SK-N-SH treated with all-trans-retinoic acid at 6 μM for 48 hours (cell line): ENCODE measurements around the gene RFWD3.
A peak's percentile ranks its signal among the peaks of the same experiment; 100 is the strongest.

Source experiments
- ATAC-seq: fragments of 200-7000 bp; cut with Tn5 transposase; 3 replicates; pipeline ENCODE4 v1.9.1; 2020; ENCODE audit warnings: mild to moderate bottlenecking, moderate library complexity
- ARNTL ChIP-seq: fragments of 450-650 bp; formaldehyde crosslinking; IDR thresholded peaks from 2 replicates; pipeline ENCODE4 v1.5.0; 2020; ENCODE audit warnings: low read depth, mild to moderate bottlenecking, moderate library complexity, borderline replicate concordance
- BACH2 ChIP-seq: fragments of 250-450 bp; sonication (Bioruptor Pico); IDR thresholded peaks from 2 replicates; pipeline ENCODE4 v1.9.0; 2021; ENCODE audit warnings: mild to moderate bottlenecking, borderline replicate concordance
- CSDC2 ChIP-seq: fragments of 250-450 bp; sonication (Bioruptor Pico); IDR thresholded peaks from 2 replicates; pipeline ENCODE4 v1.5.0; 2020; ENCODE audit warnings: mild to moderate bottlenecking, moderate library complexity
- GLIS3 ChIP-seq: fragments of 250-450 bp; sonication (Bioruptor Pico); IDR thresholded peaks from 2 replicates; pipeline ENCODE4 v1.5.0; 2020; ENCODE audit warnings: mild to moderate bottlenecking, moderate library complexity
- ISL1 ChIP-seq: fragments of 250-450 bp; sonication (Bioruptor Pico); IDR thresholded peaks from 2 replicates; pipeline ENCODE4 v2.1.2; 2022; ENCODE audit warnings: mild to moderate bottlenecking, moderate library complexity
- PPARA ChIP-seq: fragments of 250-450 bp; sonication (Bioruptor Pico); IDR thresholded peaks from 2 replicates; pipeline ENCODE4 v1.5.0; 2020; ENCODE audit warnings: mild to moderate bottlenecking, borderline replicate concordance
- RARB ChIP-seq: fragments of 250-450 bp; sonication (Bioruptor Pico); IDR thresholded peaks from 2 replicates; pipeline ENCODE4 v1.8.0; 2021; ENCODE audit warnings: mild to moderate bottlenecking, moderate library complexity
- SNAI2 ChIP-seq: fragments of 250-450 bp; sonication (Bioruptor Pico); IDR thresholded peaks from 2 replicates; pipeline ENCODE4 v1.5.0; 2020; ENCODE audit warnings: mild to moderate bottlenecking, moderate library complexity
- TCF4 ChIP-seq: fragments of 250-450 bp; sonication (Bioruptor Pico); IDR thresholded peaks from 2 replicates; pipeline ENCODE4 v1.8.0; 2021; ENCODE audit warnings: mild to moderate bottlenecking, moderate library complexity, borderline replicate concordance
- ZC3H10 ChIP-seq: fragments of 250-450 bp; sonication (Bioruptor Pico); IDR thresholded peaks from 2 replicates; pipeline ENCODE4 v1.5.1; 2021; ENCODE audit warnings: mild to moderate bottlenecking, moderate library complexity
- ZFP3 ChIP-seq: fragments of 250-450 bp; sonication (Bioruptor Pico); IDR thresholded peaks from 2 replicates; pipeline ENCODE4 v1.5.0; 2020; ENCODE audit warnings: mild to moderate bottlenecking, moderate library complexity
- ZFP30 ChIP-seq: fragments of 450-650 bp; formaldehyde crosslinking; IDR thresholded peaks from 2 replicates; pipeline ENCODE4 v1.5.0; 2022; ENCODE audit warnings: mild to moderate bottlenecking, moderate library complexity
- ZNF565 ChIP-seq: fragments of 450-650 bp; formaldehyde crosslinking; conservative IDR thresholded peaks from 2 replicates; pipeline ENCODE4 v1.5.0; 2020; ENCODE audit warnings: low read depth, mild to moderate bottlenecking, moderate library complexity
- ZNF70 ChIP-seq: fragments of 450-650 bp; formaldehyde crosslinking; IDR thresholded peaks from 2 replicates; pipeline ENCODE4 v1.5.0; 2020; ENCODE audit warnings: mild to moderate bottlenecking, moderate library complexity
- ZNF8 ChIP-seq: fragments of 450-650 bp; formaldehyde crosslinking; IDR thresholded peaks from 2 replicates; pipeline ENCODE4 v1.5.0; 2020; ENCODE audit warnings: mild to moderate bottlenecking, moderate library complexity
- TF ChIP-seq, protein P1 (sequence below): fragments of 250-450 bp; sonication (Bioruptor Pico); IDR thresholded peaks from 2 replicates; pipeline ENCODE4 v1.5.1; 2020; ENCODE audit warnings: low read depth, mild to moderate bottlenecking, moderate library complexity
- TF ChIP-seq, protein P2 (sequence below): fragments of 250-450 bp; sonication (Bioruptor Pico); IDR thresholded peaks from 2 replicates; pipeline ENCODE4 v1.8.0; 2020; ENCODE audit warnings: mild to moderate bottlenecking, moderate library complexity, borderline replicate concordance
- TF ChIP-seq, protein P3 (sequence below): fragments of 250-450 bp; sonication (Bioruptor Pico); IDR thresholded peaks from 2 replicates; pipeline ENCODE4 v1.8.0; 2021; ENCODE audit warnings: low read depth, mild to moderate bottlenecking, moderate library complexity, borderline replicate concordance
- TF ChIP-seq, protein P4 (sequence below): fragments of 250-450 bp; sonication (Bioruptor Pico); IDR thresholded peaks from 2 replicates; pipeline ENCODE4 v1.5.0; 2020; ENCODE audit warnings: mild to moderate bottlenecking, moderate library complexity

RFWD3 gene

DNA sequence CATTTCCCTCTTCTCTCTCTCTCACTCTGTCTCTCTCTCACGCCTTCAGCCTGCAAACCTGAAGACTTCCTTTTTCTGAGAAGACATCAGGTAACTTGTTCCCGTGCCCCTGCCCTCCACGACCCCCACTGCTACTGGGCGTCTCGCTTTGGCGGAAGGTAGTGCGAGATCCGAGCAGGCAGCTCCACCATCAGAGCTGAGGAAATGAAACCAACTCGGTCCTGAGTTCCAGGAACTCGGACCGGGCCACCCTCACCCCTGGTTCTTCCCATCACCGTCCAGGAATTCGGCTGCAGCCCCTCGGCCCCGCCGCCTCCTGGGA is 33.4 kb upstream of the RFWD3 start:
- peak; percentile 53 for ATAC-seq
- TF ChIP-seq SNAI2 (no peak), TCF4 (CRISPR knock-in tag) (no peak), ISL1 (CRISPR knock-in tag) (no peak), CSDC2 (CRISPR knock-in tag) (no peak), ZNF8 (CRISPR knock-in tag) (no peak), GLIS3 (CRISPR knock-in tag) (no peak), ZC3H10 (CRISPR knock-in tag) (no peak), ZFP3 (CRISPR knock-in tag) (no peak), ZNF70 (CRISPR knock-in tag) (no peak), PPARA (CRISPR knock-in tag) (no peak), RARB (CRISPR knock-in tag) (no peak), ARNTL (CRISPR knock-in tag) (no peak)
- TF ChIP-seq, protein P1, sequence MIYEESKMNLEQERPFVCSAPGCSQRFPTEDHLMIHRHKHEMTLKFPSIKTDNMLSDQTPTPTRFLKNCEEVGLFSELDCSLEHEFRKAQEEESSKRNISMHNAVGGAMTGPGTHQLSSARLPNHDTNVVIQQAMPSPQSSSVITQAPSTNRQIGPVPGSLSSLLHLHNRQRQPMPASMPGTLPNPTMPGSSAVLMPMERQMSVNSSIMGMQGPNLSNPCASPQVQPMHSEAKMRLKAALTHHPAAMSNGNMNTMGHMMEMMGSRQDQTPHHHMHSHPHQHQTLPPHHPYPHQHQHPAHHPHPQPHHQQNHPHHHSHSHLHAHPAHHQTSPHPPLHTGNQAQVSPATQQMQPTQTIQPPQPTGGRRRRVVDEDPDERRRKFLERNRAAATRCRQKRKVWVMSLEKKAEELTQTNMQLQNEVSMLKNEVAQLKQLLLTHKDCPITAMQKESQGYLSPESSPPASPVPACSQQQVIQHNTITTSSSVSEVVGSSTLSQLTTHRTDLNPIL = no peak

DNA sequence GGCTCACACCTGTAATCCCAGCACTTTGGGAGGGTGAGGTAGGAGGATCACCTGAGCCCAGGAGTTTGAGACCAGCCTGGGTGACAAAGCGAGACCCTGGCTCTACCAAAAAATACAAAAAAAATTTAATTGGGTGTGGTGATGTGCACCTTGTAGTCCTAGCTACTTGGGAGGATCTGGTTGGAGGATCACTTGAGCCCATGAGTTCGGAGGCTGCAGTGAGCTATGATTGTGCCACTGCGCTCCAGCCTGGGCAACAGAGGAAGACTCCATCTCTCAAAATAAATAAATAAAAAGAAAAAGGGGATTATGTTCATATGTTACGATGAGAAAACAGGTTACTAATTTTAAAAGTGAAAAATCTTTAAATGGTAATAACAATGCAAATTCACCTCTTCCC is 33.0 kb upstream of the RFWD3 start:
- ATAC-seq = no peak

DNA sequence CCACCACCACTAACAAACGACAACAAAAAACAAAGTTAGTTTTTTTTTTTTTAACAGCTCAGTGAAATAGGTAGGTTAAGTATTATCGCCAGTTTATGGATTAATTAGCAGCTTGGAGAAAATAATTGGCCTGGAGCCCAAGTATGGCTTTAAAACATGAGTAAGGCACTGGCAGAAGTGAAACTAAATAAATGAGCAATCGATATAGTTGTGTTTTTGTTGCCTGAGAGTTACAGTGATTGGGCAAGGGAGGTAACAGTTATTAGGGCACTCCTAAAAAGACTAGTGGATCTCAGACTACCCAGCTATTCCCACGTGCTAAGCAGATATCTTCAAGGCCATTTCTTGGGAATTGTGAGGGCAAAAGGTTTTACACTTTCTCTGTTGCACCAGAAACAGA is 31.5 kb upstream of the RFWD3 start:
- no peak for ATAC-seq
- TF ChIP-seq CSDC2 (CRISPR knock-in tag) (no peak), ZNF70 (CRISPR knock-in tag) (no peak), GLIS3 (CRISPR knock-in tag) (no peak), TCF4 (CRISPR knock-in tag) (no peak), ARNTL (CRISPR knock-in tag) (no peak), ZNF8 (CRISPR knock-in tag) (no peak), SNAI2 (no peak), RARB (CRISPR knock-in tag) (no peak), ZFP3 (CRISPR knock-in tag) (no peak)
- TF ChIP-seq, protein P2, sequence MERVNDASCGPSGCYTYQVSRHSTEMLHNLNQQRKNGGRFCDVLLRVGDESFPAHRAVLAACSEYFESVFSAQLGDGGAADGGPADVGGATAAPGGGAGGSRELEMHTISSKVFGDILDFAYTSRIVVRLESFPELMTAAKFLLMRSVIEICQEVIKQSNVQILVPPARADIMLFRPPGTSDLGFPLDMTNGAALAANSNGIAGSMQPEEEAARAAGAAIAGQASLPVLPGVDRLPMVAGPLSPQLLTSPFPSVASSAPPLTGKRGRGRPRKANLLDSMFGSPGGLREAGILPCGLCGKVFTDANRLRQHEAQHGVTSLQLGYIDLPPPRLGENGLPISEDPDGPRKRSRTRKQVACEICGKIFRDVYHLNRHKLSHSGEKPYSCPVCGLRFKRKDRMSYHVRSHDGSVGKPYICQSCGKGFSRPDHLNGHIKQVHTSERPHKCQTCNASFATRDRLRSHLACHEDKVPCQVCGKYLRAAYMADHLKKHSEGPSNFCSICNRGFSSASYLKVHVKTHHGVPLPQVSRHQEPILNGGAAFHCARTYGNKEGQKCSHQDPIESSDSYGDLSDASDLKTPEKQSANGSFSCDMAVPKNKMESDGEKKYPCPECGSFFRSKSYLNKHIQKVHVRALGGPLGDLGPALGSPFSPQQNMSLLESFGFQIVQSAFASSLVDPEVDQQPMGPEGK = no peak

More for the DNA sequence above, 33.0 kb upstream of the RFWD3 start:
- TF ChIP-seq TCF4 (CRISPR knock-in tag) (no peak), PPARA (CRISPR knock-in tag) (no peak), ZC3H10 (CRISPR knock-in tag) (no peak), ZNF70 (CRISPR knock-in tag) (no peak), CSDC2 (CRISPR knock-in tag) (no peak), ZFP30 (CRISPR knock-in tag) (no peak), ZFP3 (CRISPR knock-in tag) (no peak), ZNF565 (CRISPR knock-in tag) (no peak), BACH2 (CRISPR knock-in tag) (no peak)
- TF ChIP-seq, protein P3, sequence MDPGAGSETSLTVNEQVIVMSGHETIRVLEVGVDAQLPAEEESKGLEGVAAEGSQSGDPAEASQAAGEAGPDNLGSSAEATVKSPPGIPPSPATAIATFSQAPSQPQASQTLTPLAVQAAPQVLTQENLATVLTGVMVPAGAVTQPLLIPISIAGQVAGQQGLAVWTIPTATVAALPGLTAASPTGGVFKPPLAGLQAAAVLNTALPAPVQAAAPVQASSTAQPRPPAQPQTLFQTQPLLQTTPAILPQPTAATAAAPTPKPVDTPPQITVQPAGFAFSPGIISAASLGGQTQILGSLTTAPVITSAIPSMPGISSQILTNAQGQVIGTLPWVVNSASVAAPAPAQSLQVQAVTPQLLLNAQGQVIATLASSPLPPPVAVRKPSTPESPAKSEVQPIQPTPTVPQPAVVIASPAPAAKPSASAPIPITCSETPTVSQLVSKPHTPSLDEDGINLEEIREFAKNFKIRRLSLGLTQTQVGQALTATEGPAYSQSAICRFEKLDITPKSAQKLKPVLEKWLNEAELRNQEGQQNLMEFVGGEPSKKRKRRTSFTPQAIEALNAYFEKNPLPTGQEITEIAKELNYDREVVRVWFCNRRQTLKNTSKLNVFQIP (CRISPR knock-in tag) = no peak
- TF ChIP-seq, protein P4, sequence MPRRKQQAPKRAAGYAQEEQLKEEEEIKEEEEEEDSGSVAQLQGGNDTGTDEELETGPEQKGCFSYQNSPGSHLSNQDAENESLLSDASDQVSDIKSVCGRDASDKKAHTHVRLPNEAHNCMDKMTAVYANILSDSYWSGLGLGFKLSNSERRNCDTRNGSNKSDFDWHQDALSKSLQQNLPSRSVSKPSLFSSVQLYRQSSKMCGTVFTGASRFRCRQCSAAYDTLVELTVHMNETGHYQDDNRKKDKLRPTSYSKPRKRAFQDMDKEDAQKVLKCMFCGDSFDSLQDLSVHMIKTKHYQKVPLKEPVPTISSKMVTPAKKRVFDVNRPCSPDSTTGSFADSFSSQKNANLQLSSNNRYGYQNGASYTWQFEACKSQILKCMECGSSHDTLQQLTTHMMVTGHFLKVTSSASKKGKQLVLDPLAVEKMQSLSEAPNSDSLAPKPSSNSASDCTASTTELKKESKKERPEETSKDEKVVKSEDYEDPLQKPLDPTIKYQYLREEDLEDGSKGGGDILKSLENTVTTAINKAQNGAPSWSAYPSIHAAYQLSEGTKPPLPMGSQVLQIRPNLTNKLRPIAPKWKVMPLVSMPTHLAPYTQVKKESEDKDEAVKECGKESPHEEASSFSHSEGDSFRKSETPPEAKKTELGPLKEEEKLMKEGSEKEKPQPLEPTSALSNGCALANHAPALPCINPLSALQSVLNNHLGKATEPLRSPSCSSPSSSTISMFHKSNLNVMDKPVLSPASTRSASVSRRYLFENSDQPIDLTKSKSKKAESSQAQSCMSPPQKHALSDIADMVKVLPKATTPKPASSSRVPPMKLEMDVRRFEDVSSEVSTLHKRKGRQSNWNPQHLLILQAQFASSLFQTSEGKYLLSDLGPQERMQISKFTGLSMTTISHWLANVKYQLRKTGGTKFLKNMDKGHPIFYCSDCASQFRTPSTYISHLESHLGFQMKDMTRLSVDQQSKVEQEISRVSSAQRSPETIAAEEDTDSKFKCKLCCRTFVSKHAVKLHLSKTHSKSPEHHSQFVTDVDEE (CRISPR knock-in tag) = no peak
- TF ChIP-seq, protein P1 = no peak
